ENCODE data around the gene B4GALT3.

Gene B4GALT3

GRCh38 chr1:161206411-161207140, 29.3 kb upstream of the B4GALT3 start:
- DNase-seq: no peak

GRCh38 chr1:161201836-161202712, 24.8 kb upstream of the B4GALT3 start, which contains the start of gene NDUFS2:
TSS of gene NDUFS2 (plus strand) at chr1:161202367. CDS start at chr1:161202386, 19 bp downstream.
- peak; percentile 62 to 99 (median 97) for DNase-seq

GRCh38 chr1:161200992-161201835, 23.9 kb upstream of the B4GALT3 start:
- peak in 24 of 56 donors; percentile 24 to 69 (median 54) for DNase-seq

GRCh38 chr1:161200421-161200991, 23.2 kb upstream of the B4GALT3 start:
- DNase-seq: peak in 51 of 56 donors; percentile 34 to 86 (median 70)

- peak in 15 of 56 donors; percentile 11 to 59 (median 29) for DNase-seq
Observed at GRCh38 chr1:161199506-161200139, 22.3 kb upstream of the B4GALT3 start.

- peak in 54 of 56 donors; percentile 9 to 95 (median 78) for DNase-seq
Observed at GRCh38 chr1:161198897-161199431, 21.7 kb upstream of the B4GALT3 start, which contains the start of gene ADAMTS4. TSS of gene ADAMTS4 (minus strand) at chr1:161199054. CDS start at chr1:161198627, 427 bp downstream.

GRCh38 chr1:161198194-161198896, 21.0 kb upstream of the B4GALT3 start:
- peak in 28 of 56 donors; percentile 22 to 79 (median 48) for DNase-seq

- DNase-seq: no peak
Observed at GRCh38 chr1:161197560-161198193, 20.4 kb upstream of the B4GALT3 start.

GRCh38 chr1:161196521-161197451, 19.5 kb upstream of the B4GALT3 start:
- peak in 7 of 56 donors; percentile 15 to 27 (median 22) for DNase-seq

GRCh38 chr1:161196111-161196510, 18.8 kb upstream of the B4GALT3 start:
- no peak for DNase-seq

GRCh38 chr1:161195171-161195570, 17.9 kb upstream of the B4GALT3 start:
- DNase-seq: peak in 14 of 56 donors; percentile 12 to 57 (median 26)

GRCh38 chr1:161193561-161194235, 16.4 kb upstream of the B4GALT3 start:
- DNase-seq: peak in 51 of 56 donors; percentile 13 to 90 (median 65)

GRCh38 chr1:161192476-161193465, 15.5 kb upstream of the B4GALT3 start:
- DNase-seq: peak in 40 of 56 donors; percentile 15 to 82 (median 44)

GRCh38 chr1:161191971-161192370, 14.7 kb upstream of the B4GALT3 start:
- no peak for DNase-seq

GRCh38 chr1:161190962-161191521, 13.7 kb upstream of the B4GALT3 start:
- peak in 20 of 56 donors; percentile 8 to 67 (median 36) for DNase-seq

Data from amygdala (tissue), 56 donors.